ENCODE measurements around the gene TCL1B.

Gene TCL1B

GRCh38 chr14:95741781-95742180, 55.6 kb downstream of the TCL1B start:
- no peak overlapping the region for H3K4me3 ChIP-seq (ENCODE audit: low read depth, low read length)
- DNase-seq (ENCODE audit: low read depth) = no peak
- no peak for TF ChIP-seq CTCF (IDR thresholded peaks at IDR 0.05; ENCODE audit: low read depth, low read length, missing control alignments)
